Mucosa of descending colon (tissue), 3 donors: Measurements from ENCODE around the gene MARVELD1. TPM values are rescaled to one million over a fixed set of nuclear protein-coding genes. Genes with fewer than 3 reads are reported as not detected.
A peak's percentile ranks its signal among the peaks of the same experiment; 100 is the strongest.

Source experiments
- ATAC-seq: fragments of 200-7000 bp; cut with Tn5 transposase; one replicate; pipeline ENCODE4 v1.9.1; 2020; ENCODE audit warnings: mild to moderate bottlenecking, moderate library complexity
- DNase-seq, 3 donors: peaks; one replicate each; pipeline ENCODE4 v3.0.0-alpha.2; 2020
- H3K36me3 ChIP-seq: fragments of 200-600 bp; one replicate; pipeline ENCODE4 v1.8.0; 2021; ENCODE audit warnings: low read depth, mild to moderate bottlenecking
- H3K4me1 ChIP-seq: fragments of 200-600 bp; one replicate; pipeline ENCODE4 v1.8.0; 2021; ENCODE audit warnings: low read depth, mild to moderate bottlenecking
- H3K4me3 ChIP-seq: fragments of 200-600 bp; one replicate; pipeline ENCODE4 v1.8.0; 2021; ENCODE audit warnings: mild to moderate bottlenecking
- H3K9me3 ChIP-seq: fragments of 200-600 bp; one replicate; pipeline ENCODE4 v1.8.0; 2021; ENCODE audit warnings: mild to moderate bottlenecking
- CTCF ChIP-seq: fragments of 200-600 bp; IDR thresholded peaks from one replicate; pipeline ENCODE4 v1.8.0; 2022; ENCODE audit warnings: antibody characterized with exemption, mild to moderate bottlenecking
- intact Hi-C, 2 donors: fragments of 100-400 bp; cut with DNase I in 1 of 2; cut with micrococcal nuclease in 1 of 2; formaldehyde crosslinking; loops; one replicate each; pipeline versions ENCODE4 v1.11.0 to v1.11.1; 2022; cut with DNase I, micrococcal nuclease
- total RNA-seq, 3 donors: library from RNA; stranded (reverse); fragmentation: NEBNext Ultra II Directional in 2 of 3; extraction: Animal tissue kit (Norgen Biotek cat#: 25700) in 2 of 3; gene quantifications; one replicate each; pipeline versions ENCODE4 v1.2.1 to v1.2.4, GENCODE V29; 2021 to 2023
- donor health status: DM: no; HTN: no; CAD: no; lungs with moderate emphysema.
- donor health status: DM: no; HTN: no; CAD: no.
- donor health status: DM: no; HTN: yes; CAD: no.

MARVELD1 gene
- total RNA-seq, 3 donors from 2014 or later: 30.7 to 45.7 (median 37.7) TPM

DNA sequence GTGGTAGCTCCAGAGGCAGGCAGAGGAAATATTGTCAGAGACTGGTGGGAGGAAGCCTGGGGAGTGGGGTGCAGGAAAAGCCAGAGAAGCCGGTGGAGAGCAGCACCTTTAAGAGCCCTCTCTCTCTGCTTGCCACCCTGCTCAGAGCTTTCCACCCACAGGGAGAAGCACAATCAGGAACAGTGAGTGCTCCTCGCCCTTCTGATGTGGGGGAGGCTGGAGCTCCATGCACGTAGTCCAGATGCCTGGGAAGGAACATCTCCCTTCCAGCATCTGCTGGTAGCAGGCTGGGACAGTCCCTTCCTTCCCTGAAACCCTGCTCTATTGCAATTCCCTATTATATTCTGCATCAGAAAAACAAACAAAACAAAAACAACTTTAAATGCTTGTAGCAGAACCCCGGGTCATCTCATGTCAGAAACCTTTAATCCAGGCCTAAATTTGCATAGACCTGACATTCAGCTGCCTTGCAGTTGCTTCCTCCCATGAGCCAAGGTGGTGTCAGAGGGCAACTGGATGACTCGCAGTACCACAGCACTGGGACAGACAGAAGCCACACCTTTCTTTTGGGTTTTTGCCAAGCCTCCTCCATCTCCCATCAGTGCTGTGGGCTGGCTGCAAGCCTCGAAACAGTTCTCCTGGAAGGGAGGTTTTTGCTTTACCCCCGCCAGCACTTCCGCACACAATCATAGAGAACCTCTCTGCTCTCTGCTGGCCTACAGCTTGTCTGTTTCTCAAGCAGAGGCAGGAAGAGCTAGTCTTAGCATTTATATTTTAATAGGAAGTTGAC is 39.6 kb upstream of the MARVELD1 start:
- H3K36me3 ChIP-seq: no peaks in the 10 kb centered on the region
- intact Hi-C loops: no loop called here

GRCh38 chr10:97675222-97675621 is 38.3 kb upstream of the MARVELD1 start:
- intact Hi-C loops: no loop called here
- H3K4me3 ChIP-seq: no peak overlapping the region
- H3K9me3 ChIP-seq: no peaks in the 10 kb centered on the region
- ATAC-seq: no peak
- DNase-seq: no peak
- no peak for TF ChIP-seq CTCF
- H3K4me1 ChIP-seq: no peaks in the 10 kb centered on the region
- H3K36me3 ChIP-seq: no peaks in the 10 kb centered on the region

More for the DNA sequence above, 39.6 kb upstream of the MARVELD1 start:
- ATAC-seq (peak; percentile 15), DNase-seq (no peak)
- H3K9me3 ChIP-seq: no peaks in the 10 kb centered on the region
- H3K4me1 ChIP-seq: no peaks in the 10 kb centered on the region
- no peak overlapping the region for H3K4me3 ChIP-seq
- no peak for TF ChIP-seq CTCF

GRCh38 chr10:97676770-97677581 is 36.6 kb upstream of the MARVELD1 start:
- Histone ChIP-seq H3K36me3 (no peaks in the 10 kb centered on the region), H3K4me1 (peaks cover 2% of the 10 kb centered on the region), H3K9me3 (no peaks in the 10 kb centered on the region), H3K4me3 (no peak overlapping the region)
- ATAC-seq (peak; percentile 84), DNase-seq (peak in 1 of 3 donors; percentile 45)
- TF ChIP-seq CTCF: peak; percentile 74
- intact Hi-C loops: no loop called here

- Histone ChIP-seq H3K9me3 (no peaks in the 10 kb centered on the region), H3K4me1 (peaks cover 23% of the 10 kb centered on the region), H3K36me3 (no peaks in the 10 kb centered on the region), H3K4me3 (no peak overlapping the region)
- no peak for TF ChIP-seq CTCF
- ATAC-seq (no peak), DNase-seq (no peak)
- intact Hi-C loops: no loop called here
Measured at GRCh38 chr10:97679594-97679993, 33.9 kb upstream of the MARVELD1 start.

DNA sequence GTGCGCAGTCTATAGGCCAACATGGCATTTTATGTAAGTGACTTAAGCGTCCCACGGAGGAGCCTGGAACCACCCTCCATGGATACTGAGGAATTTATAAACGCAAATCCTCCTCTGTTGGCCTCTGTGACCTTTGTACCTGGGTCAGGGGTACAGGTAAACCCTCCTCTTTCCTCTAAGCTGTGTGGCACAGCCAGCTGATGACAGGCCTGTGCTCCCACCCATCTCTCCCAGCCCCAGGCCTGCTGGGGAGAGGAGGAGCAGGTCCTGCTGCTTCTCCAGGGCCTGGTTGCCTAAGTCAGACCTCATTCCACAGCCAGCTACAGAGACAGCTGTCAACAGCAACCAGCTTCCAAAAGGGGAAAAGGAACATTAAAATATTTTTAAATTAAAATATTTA is 31.5 kb upstream of the MARVELD1 start:
- ATAC-seq: no peak
- TF ChIP-seq CTCF: no peak
- H3K9me3 ChIP-seq: no peaks in the 10 kb centered on the region
- no peak overlapping the region for H3K4me3 ChIP-seq
- no peaks in the 10 kb centered on the region for H3K36me3 ChIP-seq
- intact Hi-C loops: no loop called here
- H3K4me1 ChIP-seq: peaks cover 27% of the 10 kb centered on the region
- peak in 1 of 3 donors; percentile 50 for DNase-seq
